Skeletal muscle tissue (tissue), 4 donors: ENCODE results near the gene MED1. TPM values are rescaled to one million over a fixed set of nuclear protein-coding genes. Genes with fewer than 3 reads are reported as not detected.
"Not testable (repeated sequence)": the region's sequence is repeated elsewhere in the genome, so short reads cannot be mapped to it uniquely, and the experiment has no call there.

Source experiments
- H3K27ac ChIP-seq: one replicate; pipeline ENCODE4 v1.7.0; 2013; ENCODE audit warnings: mild to moderate bottlenecking, low read depth, low read length, inconsistent platforms
- H3K27me3 ChIP-seq, 3 donors: one replicate each; pipeline ENCODE4 v1.7.0; 2013; ENCODE audit warnings: low read length in 3 of 3; ENCODE audit not compliant: control insufficient read depth in 3 of 3, insufficient read depth in 3 of 3
- H3K36me3 ChIP-seq, 3 donors: one replicate each; pipeline ENCODE4 v1.7.0; 2013; ENCODE audit warnings: low read length in 3 of 3; ENCODE audit not compliant: control insufficient read depth in 3 of 3, insufficient read depth in 3 of 3
- H3K4me1 ChIP-seq, 3 donors: one replicate each; pipeline ENCODE4 v1.7.0; 2013; ENCODE audit warnings: low read length in 3 of 3, mild to moderate bottlenecking in 3 of 3; ENCODE audit not compliant: control insufficient read depth in 3 of 3, insufficient read depth in 3 of 3
- H3K4me3 ChIP-seq, 3 donors: one replicate each; pipeline ENCODE4 v1.7.0; 2013; ENCODE audit warnings: low read length in 3 of 3
- H3K9ac ChIP-seq, 3 donors: one replicate each; pipeline ENCODE4 v1.7.0; 2013; ENCODE audit warnings: low read length in 3 of 3, mild to moderate bottlenecking in 3 of 3, moderate library complexity in 2 of 3, low read depth in 1 of 3
- H3K9me3 ChIP-seq, 3 donors: one replicate each; pipeline ENCODE4 v1.7.0; 2013; ENCODE audit warnings: low read length in 3 of 3; ENCODE audit not compliant: control insufficient read depth in 3 of 3
- total RNA-seq: library from RNA; depleted of rRNA; stranded (reverse); fragments of >200 nt; gene quantifications from one replicate; pipeline ENCODE4 v1.2.3, GENCODE V29; 2014
- donor health status: Osteomylitis.

MED1 gene
- total RNA-seq: 20.9 TPM

DNA sequence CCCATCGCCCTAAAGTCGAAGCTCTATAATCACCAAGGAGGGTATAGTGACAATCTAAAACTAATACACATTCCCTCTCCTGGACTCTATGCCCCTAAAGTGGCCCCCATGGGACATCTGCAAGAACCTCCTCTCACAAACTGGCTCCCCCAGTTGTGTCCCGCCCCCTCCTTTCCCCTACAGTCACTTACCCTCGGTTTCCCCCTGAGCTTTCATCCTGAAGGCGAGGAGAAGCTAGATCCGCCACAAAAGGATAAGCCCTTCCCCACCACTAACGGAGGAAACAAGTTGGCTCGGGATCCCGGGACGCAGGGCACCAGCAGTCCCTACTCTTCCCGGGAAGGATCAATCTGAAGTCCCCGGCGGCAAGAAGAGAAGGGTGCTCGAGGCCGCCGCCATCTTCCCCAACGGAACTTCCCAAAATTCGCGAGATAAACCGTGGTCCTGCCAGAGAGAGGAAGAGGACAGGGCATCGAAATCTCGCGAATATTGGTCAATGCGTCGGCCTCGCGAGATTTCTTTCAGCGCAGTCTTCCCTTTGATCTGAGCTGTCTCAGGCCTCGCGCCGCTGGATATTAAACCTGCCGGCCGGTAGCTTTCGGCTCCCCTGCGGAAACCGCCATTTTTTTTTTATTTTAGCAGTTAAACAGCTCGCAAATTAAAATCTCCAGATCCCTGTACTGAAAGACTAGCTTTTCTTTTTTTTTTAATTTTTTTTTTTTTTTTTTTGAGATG, at the start of gene MED1:
MED1 (minus strand) TSS at position 417 of the 735 bp plus-strand sequence; CDS start at position 216, 201 bp downstream.
- Histone ChIP-seq H3K27me3 (no peaks in the 10 kb centered on the region), H3K36me3 (peaks cover 4 to 13% (median 10%) of the 10 kb centered on the region in 3 donors), H3K9ac (peak within 1 kb of the TSS; percentile 90 to 98 (median 96)), H3K27ac (peak within 1 kb of the TSS; percentile 82), H3K4me1 (peaks cover 0 to 13% (median 5%) of the 10 kb centered on the region in 3 donors), H3K9me3 (no peaks in the 10 kb centered on the region), H3K4me3 (peak within 1 kb of the TSS; percentile 79 to 97 (median 93))

GRCh38 chr17:39496921-39497320, 45.9 kb upstream of the MED1 start:
- peaks cover 23 to 49% (median 48%) of the 10 kb centered on the region in 3 donors for H3K36me3 ChIP-seq
- not testable (repeated sequence) for H3K4me1 ChIP-seq, H3K27ac ChIP-seq

GRCh38 chr17:39487946-39488345, 36.9 kb upstream of the MED1 start:
- H3K27me3 ChIP-seq: no peaks in the 10 kb centered on the region
- peaks cover 5 to 14% (median 11%) of the 10 kb centered on the region in 3 donors for H3K36me3 ChIP-seq
- H3K9ac ChIP-seq: no peak overlapping the region

More at GRCh38 chr17:39496921-39497320, 45.9 kb upstream of the MED1 start:
- H3K9ac ChIP-seq, H3K9me3 ChIP-seq, H3K4me3 ChIP-seq, H3K27me3 ChIP-seq: not testable (repeated sequence)

GRCh38 chr17:39487490-39487889, 36.4 kb upstream of the MED1 start:
- not testable (repeated sequence) for H3K27me3 ChIP-seq, H3K4me1 ChIP-seq, H3K27ac ChIP-seq, H3K4me3 ChIP-seq, H3K9me3 ChIP-seq, H3K9ac ChIP-seq
- H3K36me3 ChIP-seq: peaks cover 5 to 10% (median 9%) of the 10 kb centered on the region in 3 donors

More at GRCh38 chr17:39487946-39488345, 36.9 kb upstream of the MED1 start:
- Histone ChIP-seq H3K27ac (no peak overlapping the region), H3K9me3 (no peaks in the 10 kb centered on the region), H3K4me1 (no peaks in the 10 kb centered on the region), H3K4me3 (no peak overlapping the region)

GRCh38 chr17:39486242-39486641, 35.2 kb upstream of the MED1 start:
- Histone ChIP-seq H3K4me1 (no peaks in the 10 kb centered on the region), H3K4me3 (no peak overlapping the region), H3K9me3 (no peaks in the 10 kb centered on the region), H3K27me3 (no peaks in the 10 kb centered on the region), H3K27ac (no peak overlapping the region), H3K9ac (peak overlapping the region in 1 of 3 donors; percentile 5), H3K36me3 (peaks cover 4 to 10% (median 9%) of the 10 kb centered on the region in 3 donors)

- H3K27ac ChIP-seq: no peak overlapping the region
- peaks cover 0 to 5% (median 3%) of the 10 kb centered on the region in 3 donors for H3K36me3 ChIP-seq
- H3K27me3 ChIP-seq: no peaks in the 10 kb centered on the region
- H3K4me1 ChIP-seq: no peaks in the 10 kb centered on the region
- no peak overlapping the region for H3K9ac ChIP-seq
- no peaks in the 10 kb centered on the region for H3K9me3 ChIP-seq
- H3K4me3 ChIP-seq: no peak overlapping the region
Measured at GRCh38 chr17:39485555-39485954, 34.5 kb upstream of the MED1 start.

DNA sequence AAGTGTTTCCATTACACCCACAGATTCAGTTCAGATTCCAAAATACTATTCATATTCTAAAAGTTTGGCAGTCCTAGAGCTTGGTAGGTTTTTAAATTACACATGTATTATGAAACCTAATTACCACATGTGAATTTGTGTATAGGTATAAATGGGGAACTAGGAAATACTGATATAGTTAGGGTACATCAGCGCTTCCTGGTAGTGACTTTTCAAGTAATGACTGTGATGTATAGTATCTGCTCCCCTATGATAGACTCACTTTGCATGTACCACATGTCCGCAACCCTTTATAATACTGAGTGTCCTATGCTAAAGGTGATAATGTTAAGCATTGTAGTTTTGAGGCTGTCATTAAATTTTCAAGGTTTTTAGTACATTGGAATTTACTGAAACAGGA, 33.1 kb upstream of the MED1 start:
- H3K27ac ChIP-seq: no peak overlapping the region
- H3K4me3 ChIP-seq: no peak overlapping the region
- H3K9me3 ChIP-seq: no peaks in the 10 kb centered on the region
- H3K36me3 ChIP-seq: peaks cover 0 to 3% (median 0%) of the 10 kb centered on the region in 3 donors
- no peaks in the 10 kb centered on the region for H3K27me3 ChIP-seq
- H3K4me1 ChIP-seq: no peaks in the 10 kb centered on the region
- no peak overlapping the region for H3K9ac ChIP-seq

- no peaks in the 10 kb centered on the region for H3K27me3 ChIP-seq
- H3K9me3 ChIP-seq: no peaks in the 10 kb centered on the region
- no peak overlapping the region for H3K27ac ChIP-seq
- no peak overlapping the region for H3K9ac ChIP-seq
- H3K4me1 ChIP-seq: no peaks in the 10 kb centered on the region
- no peak overlapping the region for H3K4me3 ChIP-seq
- H3K36me3 ChIP-seq: peaks cover 0 to 3% (median 2%) of the 10 kb centered on the region in 3 donors
Measured at GRCh38 chr17:39483506-39483905, 32.4 kb upstream of the MED1 start.

DNA sequence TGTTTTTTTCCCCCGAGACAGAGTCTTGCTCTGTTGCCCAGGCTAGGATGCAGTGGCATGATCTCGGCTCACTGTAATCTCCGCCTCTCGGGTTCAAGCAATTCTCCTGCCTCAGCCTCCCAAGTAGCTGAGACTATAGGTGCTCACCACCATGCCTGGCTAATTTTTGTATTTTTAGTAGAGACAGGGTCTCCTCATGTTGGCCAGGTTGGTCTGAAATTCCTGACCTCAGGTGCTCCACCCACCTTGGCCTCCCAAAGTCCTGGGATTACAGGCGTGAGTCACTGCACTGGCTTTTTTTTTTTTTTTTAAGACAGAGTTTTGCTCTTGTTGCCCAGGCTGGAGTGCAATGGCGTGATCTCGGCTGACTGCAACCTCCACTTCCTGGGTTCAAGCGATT, 28.6 kb upstream of the MED1 start:
- not testable (repeated sequence) for H3K27ac ChIP-seq, H3K4me1 ChIP-seq, H3K36me3 ChIP-seq, H3K9me3 ChIP-seq, H3K27me3 ChIP-seq, H3K9ac ChIP-seq, H3K4me3 ChIP-seq

DNA sequence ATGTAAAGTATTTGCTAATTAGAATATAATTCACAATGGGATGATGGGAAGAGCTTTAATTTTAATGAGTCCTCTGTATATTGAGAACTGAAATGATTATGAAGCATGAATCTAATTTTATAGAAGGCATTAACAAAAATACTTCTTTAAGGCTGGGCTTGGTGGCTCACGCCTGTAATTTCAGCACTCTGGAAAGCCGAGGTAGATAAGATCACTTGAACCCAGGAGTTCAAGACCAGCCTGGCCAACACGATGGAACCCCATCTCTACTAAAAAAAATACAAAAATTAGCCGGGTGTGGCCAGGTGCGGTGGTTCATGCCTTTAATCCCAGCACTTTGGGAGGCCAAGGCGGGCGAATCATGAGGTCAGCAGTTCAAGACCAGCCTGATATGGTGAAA, 22.2 kb upstream of the MED1 start:
- Histone ChIP-seq H3K27me3 (no peaks in the 10 kb centered on the region), H3K27ac (no peak overlapping the region), H3K9ac (no peak overlapping the region), H3K36me3 (peaks cover 14 to 22% (median 20%) of the 10 kb centered on the region in 3 donors), H3K4me1 (no peaks in the 10 kb centered on the region), H3K9me3 (no peaks in the 10 kb centered on the region), H3K4me3 (no peak overlapping the region)
